WTC11 (cell line): Measurements from ENCODE around the gene SLC13A3.

Experiments
- ATF2 ChIP-seq: sonication (generic); formaldehyde crosslinking; IDR thresholded peaks from 2 replicates; pipeline ENCODE4 v1.8.1; 2022; ENCODE audit warnings: low read depth, missing genetic modification reagents, borderline replicate concordance
- CTCF ChIP-seq: fragments of 200-600 bp; IDR thresholded peaks from 2 replicates; pipeline ENCODE4 v1.8.0; 2022; ENCODE audit warnings: antibody characterized with exemption
- MAX ChIP-seq: sonication (generic); formaldehyde crosslinking; IDR thresholded peaks from 2 replicates; pipeline ENCODE4 v1.8.0; 2022; ENCODE audit warnings: mild to moderate bottlenecking, missing genetic modification reagents
- RORB ChIP-seq: fragments of 250-450 bp; sonication (Bioruptor Pico); IDR thresholded peaks from 2 replicates; pipeline ENCODE4 v1.9.0; 2021; ENCODE audit warnings: mild to moderate bottlenecking
- ZNF317 ChIP-seq: sonication (generic); formaldehyde crosslinking; IDR thresholded peaks from 2 replicates; pipeline ENCODE4 v1.8.1; 2023; ENCODE audit warnings: low read depth, mild to moderate bottlenecking, moderate library complexity, missing genetic modification reagents, borderline replicate concordance

GRCh38 chr20:46520540-46520939, 130.7 kb downstream of the SLC13A3 start:
- no peak for TF ChIP-seq RORB
- no peak for TF ChIP-seq CTCF
- TF ChIP-seq MAX (CRISPR knock-in tag) = no peak
- TF ChIP-seq ATF2 (CRISPR knock-in tag) = no peak
- no peak for TF ChIP-seq ZNF317
